Activated naive CD4-positive, alpha-beta T cell treated with anti-CD3 and anti-CD28 coated beads, Interleukin-2, amount 10 ng/mL, durations not matched to agents 7 days and 5 days (primary cell): ENCODE measurements around the gene DAAM2.
A peak's percentile ranks its signal among the peaks of the same experiment; 100 is the strongest.

Source experiments
- CTCF ChIA-PET: fragments of 350-600 bp; sonication (Branson Sonifier 250); formaldehyde crosslinking; loops from one replicate; lab custom pipeline; 2021; ENCODE audit warnings: antibody characterized with exemption; lab: Charles Lee
- DNase-seq: peaks from one replicate; pipeline ENCODE4 v3.0.0-alpha.2; 2020
- H3K27ac Mint-ChIP-seq: one replicate; pipeline ENCODE4 v1.8.0; 2021; ENCODE audit warnings: mild to moderate bottlenecking, moderate library complexity, mixed read lengths
- H3K27me3 Mint-ChIP-seq: one replicate; pipeline ENCODE4 v1.8.0; 2021; ENCODE audit warnings: mild to moderate bottlenecking, mixed read lengths
- H3K36me3 Mint-ChIP-seq: one replicate; pipeline ENCODE4 v1.8.0; 2021; ENCODE audit warnings: mixed read lengths
- H3K4me1 Mint-ChIP-seq: one replicate; pipeline ENCODE4 v1.8.0; 2021; ENCODE audit warnings: mixed read lengths
- H3K4me3 Mint-ChIP-seq: one replicate; pipeline ENCODE4 v1.8.0; 2021; ENCODE audit warnings: mild to moderate bottlenecking, moderate library complexity, mixed read lengths
- H3K9me3 Mint-ChIP-seq: one replicate; pipeline ENCODE4 v1.8.0; 2021; ENCODE audit warnings: mixed read lengths

Gene DAAM2

DNA sequence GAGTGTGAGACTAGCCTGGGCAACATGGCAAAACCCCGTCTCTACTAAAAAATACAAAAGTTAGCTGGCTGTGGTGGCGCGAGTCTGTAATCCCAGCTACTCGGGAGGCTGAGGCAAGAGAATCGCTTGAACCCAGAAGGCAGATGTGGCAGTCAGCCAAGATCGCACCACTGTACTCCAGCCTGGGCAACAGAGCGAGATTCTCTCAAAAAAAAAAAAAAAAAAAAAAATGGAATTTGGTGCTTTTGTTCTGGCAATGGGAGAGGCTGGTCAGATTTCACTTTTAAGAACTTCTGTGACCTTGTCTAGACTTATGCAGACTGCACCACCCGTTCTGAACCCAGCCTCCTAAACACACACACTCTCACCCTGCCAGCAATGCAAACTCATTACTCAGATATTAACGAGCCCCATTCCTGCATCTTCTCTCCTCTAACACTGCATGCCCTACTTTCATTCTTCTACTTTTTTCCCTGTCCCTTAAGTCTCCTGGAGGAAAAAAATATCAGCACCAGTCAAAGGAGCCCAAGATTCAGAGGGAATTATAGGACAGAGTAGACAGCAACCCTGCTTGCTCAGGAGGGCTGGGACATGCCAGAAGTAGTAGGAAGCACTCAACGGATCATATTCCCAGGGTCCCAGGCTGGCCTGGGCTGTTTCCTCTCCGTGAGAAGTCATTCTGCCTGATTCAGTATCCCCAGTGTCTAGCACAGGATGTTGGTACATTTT is 137.7 kb downstream of the DAAM2 start:
- Mint-ChIP-seq H3K36me3 (no peaks in the 10 kb centered on the region), H3K27me3 (peaks cover 19% of the 10 kb centered on the region), H3K4me3 (no peak overlapping the region), H3K4me1 (peaks cover 3% of the 10 kb centered on the region), H3K27ac (no peak overlapping the region), H3K9me3 (peaks cover 5% of the 10 kb centered on the region)
- CTCF ChIA-PET: no interaction called here
- no peak for DNase-seq

DNA sequence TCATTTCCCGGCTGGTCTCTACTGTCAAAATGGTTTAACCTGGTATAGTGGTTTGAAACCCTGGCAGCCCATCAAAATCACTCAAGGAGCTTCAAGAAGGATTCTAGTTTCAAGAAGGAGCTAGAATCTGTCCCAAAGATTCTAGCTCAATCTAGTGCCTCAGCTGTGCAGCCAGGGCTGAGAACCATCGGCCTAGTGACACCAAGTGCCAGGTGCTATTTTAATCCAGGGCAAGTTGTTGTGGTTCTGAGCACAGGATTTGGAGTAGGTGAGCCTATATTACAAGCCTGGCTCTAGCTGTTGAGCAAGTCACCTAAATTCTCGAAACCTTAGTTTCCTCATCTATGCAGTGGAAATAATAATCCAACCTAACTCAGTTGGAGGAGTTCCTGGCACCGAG is 138.4 kb downstream of the DAAM2 start:
- Mint-ChIP-seq H3K27ac (no peak overlapping the region), H3K4me1 (peaks cover 3% of the 10 kb centered on the region), H3K27me3 (peaks cover 19% of the 10 kb centered on the region), H3K4me3 (no peak overlapping the region), H3K9me3 (peaks cover 5% of the 10 kb centered on the region), H3K36me3 (no peaks in the 10 kb centered on the region)
- CTCF ChIA-PET: no interaction called here
- no peak for DNase-seq

DNA sequence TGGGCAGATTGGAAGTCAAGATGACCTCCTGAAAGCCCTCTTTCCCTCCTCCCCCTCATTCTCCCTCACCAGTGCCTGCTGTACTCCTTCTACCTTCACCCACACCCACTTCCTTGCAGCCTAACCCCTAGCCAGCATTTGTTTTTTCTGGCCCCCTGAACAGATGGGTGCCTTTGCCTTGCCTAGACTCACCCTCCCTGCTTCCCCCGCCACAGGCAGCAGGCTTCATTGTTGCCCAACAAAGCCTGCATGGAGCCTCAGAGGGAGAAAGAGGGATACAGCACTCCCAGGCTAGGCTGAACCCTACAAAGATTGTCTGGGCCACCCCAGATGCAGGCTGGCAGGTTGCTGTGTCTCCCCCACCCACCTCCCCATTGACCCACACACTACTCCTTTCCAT is 139.4 kb downstream of the DAAM2 start:
- CTCF ChIA-PET: interaction anchor here (0.6 to 0.8 kb wide), 2 partner anchors 19 to 340 kb away, joined by 3 read pairs; no protein-coding TSS in a partner anchor
- no peak overlapping the region for H3K4me3 Mint-ChIP-seq
- no peak overlapping the region for H3K27ac Mint-ChIP-seq
- H3K9me3 Mint-ChIP-seq: no peaks in the 10 kb centered on the region
- peaks cover 19% of the 10 kb centered on the region for H3K27me3 Mint-ChIP-seq
- no peak for DNase-seq
- H3K4me1 Mint-ChIP-seq: peaks cover 3% of the 10 kb centered on the region
- H3K36me3 Mint-ChIP-seq: no peaks in the 10 kb centered on the region

DNA sequence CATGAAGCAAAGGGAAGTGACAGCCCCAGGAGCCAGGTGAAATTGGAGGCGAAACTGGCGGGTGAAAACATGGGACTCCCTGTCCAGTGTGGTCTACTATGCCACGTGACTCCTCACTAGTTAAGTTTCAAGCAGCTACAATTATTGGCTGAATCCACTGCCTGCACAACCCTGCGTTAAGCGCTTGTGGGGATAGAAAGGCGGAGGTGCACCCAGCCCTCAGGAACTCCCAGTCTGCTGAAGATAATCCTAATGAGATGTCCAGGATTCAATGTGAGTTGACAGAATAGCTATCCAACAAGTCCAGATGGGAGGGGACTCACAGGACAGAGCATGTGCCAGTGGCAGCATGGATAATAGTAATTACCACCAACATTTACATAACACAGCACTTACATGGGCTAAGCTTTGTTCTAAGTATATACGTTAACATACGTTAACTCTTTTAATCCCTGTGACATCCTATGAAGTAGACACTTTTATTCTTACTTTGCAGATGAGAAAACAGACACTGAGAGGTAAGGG is 140.3 kb downstream of the DAAM2 start:
- Mint-ChIP-seq H3K36me3 (no peaks in the 10 kb centered on the region), H3K9me3 (no peaks in the 10 kb centered on the region), H3K27me3 (peaks cover 19% of the 10 kb centered on the region), H3K4me1 (peaks cover 3% of the 10 kb centered on the region), H3K27ac (no peak overlapping the region), H3K4me3 (no peak overlapping the region)
- DNase-seq: no peak
- CTCF ChIA-PET: interaction anchor here (0.8 kb wide), 1 partner anchor 18 kb away, joined by 3 read pairs; no protein-coding TSS in a partner anchor

DNA sequence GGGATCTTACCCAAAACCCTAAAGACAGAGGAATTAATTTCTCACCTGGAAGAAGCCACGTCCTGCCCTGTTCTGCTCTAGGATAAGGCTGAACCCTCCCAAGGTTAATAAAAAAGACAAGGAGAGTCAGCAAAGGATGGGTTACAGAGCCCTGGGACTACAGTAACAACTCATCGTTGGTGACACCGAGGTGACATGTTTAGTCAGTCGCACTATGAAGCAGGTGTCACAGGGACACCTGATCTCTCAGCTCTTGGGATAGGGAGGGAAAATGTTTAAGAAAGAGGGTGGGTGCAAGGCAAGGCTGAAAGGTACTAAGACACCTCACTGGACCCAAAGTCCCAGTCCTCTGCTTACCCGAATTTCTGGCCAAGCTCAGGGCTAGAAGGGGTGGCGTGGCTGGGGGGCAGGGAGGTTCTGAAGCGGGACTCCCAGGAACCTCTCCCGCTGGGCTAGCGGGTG is 141.5 kb downstream of the DAAM2 start:
- H3K4me3 Mint-ChIP-seq: peak overlapping the region; percentile 62
- no peak for DNase-seq
- CTCF ChIA-PET: no interaction called here
- H3K9me3 Mint-ChIP-seq: no peaks in the 10 kb centered on the region
- peaks cover 3% of the 10 kb centered on the region for H3K4me1 Mint-ChIP-seq
- no peak overlapping the region for H3K27ac Mint-ChIP-seq
- peaks cover 19% of the 10 kb centered on the region for H3K27me3 Mint-ChIP-seq
- no peaks in the 10 kb centered on the region for H3K36me3 Mint-ChIP-seq

DNA sequence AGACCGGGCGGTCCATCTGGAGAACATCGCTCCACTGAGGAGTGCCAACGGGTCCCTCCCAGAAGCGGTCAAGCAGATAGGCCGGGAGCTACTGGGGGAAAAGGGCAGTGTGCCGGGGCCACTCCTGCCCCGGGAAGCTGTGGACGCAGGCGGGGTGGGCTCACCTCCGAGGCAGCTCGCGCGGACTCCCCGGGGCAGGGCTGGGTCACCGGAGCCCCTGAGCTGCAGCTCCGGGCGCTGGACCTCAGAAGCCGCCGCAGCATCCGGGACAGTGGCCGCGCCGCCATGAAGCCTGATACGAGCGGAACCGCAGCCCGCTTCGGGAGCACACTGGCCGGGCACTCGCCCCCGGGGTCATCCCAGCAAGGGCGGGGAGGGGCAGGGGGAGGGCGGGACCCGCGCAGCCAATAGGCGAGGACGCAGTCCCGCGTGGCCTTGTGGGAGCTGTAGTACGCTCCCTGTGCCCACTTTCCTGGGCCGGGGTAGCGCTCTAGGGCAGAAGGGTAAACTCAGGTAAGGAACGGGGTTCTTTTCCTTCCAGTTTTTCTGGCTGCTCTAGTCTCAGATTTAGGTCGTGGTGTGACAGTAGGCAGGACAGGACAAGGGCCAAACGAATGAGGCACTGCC is 142.1 kb downstream of the DAAM2 start, which contains the start of gene MOCS1:
Gene MOCS1 (minus strand): TSS at position 332 of the 627 bp plus-strand sequence. CDS start 45 bp downstream, at position 287.
- Mint-ChIP-seq H3K36me3 (no peaks in the 10 kb centered on the region), H3K27me3 (peaks cover 19% of the 10 kb centered on the region), H3K27ac (no peak within 1 kb of the TSS), H3K4me3 (peak within 1 kb of the TSS; percentile 62), H3K4me1 (peaks cover 3% of the 10 kb centered on the region), H3K9me3 (no peaks in the 10 kb centered on the region)
- DNase-seq: peak; percentile 45
- CTCF ChIA-PET: no interaction called here

DNA sequence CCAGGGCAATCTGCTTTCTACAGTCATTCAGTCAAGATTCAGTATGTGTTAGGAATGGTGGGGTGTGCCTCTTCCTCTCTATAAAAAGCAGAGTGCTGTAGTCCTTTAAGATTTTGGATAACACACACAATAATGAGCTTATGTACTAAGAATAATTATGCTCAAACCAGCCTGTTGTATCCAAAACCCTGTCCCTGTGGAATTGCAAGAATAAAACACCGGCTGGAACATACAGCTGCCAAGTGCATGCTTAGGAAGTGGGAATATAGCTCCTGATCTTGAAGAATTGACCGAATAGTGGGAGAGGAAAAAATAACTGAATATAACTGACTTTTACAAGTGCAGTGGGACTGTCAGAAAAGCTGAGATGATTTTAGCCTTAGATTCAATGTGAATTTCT is 143.1 kb downstream of the DAAM2 start:
- peaks cover 3% of the 10 kb centered on the region for H3K4me1 Mint-ChIP-seq
- H3K36me3 Mint-ChIP-seq: no peaks in the 10 kb centered on the region
- H3K9me3 Mint-ChIP-seq: no peaks in the 10 kb centered on the region
- no peak overlapping the region for H3K27ac Mint-ChIP-seq
- CTCF ChIA-PET: no interaction called here
- H3K27me3 Mint-ChIP-seq: peaks cover 19% of the 10 kb centered on the region
- no peak overlapping the region for H3K4me3 Mint-ChIP-seq
- no peak for DNase-seq

DNA sequence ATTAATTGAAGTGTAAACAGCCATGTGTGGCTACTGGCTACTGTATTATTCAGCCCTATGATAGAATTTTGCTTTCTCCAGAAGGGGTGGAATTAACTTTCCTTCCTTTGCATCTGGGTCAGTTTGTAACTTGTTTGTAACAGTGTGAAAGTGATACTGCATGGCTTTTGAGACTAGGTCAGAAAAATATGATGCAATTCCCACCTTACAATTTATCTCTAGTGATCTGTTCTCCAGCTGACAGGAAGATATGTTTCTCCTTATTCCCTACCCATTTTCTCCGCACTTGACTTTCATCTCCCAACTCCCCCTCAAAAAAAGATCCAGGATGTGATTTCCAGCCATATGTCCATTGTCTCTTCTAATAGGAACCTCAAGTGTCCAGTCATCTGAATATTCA is 144.7 kb downstream of the DAAM2 start:
- no peaks in the 10 kb centered on the region for H3K36me3 Mint-ChIP-seq
- H3K9me3 Mint-ChIP-seq: no peaks in the 10 kb centered on the region
- no peak overlapping the region for H3K4me3 Mint-ChIP-seq
- H3K27ac Mint-ChIP-seq: no peak overlapping the region
- CTCF ChIA-PET: no interaction called here
- H3K4me1 Mint-ChIP-seq: peaks cover 3% of the 10 kb centered on the region
- H3K27me3 Mint-ChIP-seq: peaks cover 19% of the 10 kb centered on the region
- no peak for DNase-seq

DNA sequence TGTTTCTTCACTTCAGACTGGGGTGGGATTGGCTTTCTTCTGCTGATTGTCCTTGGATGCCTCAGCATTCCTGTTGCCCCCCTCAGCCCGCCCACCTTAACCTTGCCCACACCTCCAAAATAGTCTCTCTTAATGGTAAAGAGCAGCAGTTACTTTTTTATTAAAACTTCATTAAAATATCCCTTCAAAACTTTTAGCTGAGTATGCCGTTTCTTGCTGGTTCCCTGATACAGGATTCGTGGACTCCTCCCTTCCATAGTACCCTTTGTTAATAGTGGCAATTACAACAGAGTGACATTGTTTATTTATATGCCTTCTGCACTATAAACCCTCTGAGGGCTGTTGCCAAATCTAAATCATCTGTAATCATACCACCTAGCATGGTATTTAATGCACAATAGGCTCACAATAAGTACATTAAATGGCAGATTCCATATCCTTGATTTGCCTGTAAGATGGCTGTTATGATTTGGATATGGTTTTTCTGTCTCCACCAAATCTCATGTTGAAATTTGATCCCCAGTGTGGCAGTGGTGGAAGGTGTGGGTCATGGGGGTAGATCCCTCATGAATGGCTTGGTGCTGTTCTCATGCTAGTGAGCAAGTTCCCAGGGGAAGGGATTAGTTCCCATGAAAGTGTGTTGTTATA is 145.6 kb downstream of the DAAM2 start:
- Mint-ChIP-seq H3K9me3 (no peaks in the 10 kb centered on the region), H3K4me3 (no peak overlapping the region), H3K27me3 (peaks cover 17% of the 10 kb centered on the region)

DNA sequence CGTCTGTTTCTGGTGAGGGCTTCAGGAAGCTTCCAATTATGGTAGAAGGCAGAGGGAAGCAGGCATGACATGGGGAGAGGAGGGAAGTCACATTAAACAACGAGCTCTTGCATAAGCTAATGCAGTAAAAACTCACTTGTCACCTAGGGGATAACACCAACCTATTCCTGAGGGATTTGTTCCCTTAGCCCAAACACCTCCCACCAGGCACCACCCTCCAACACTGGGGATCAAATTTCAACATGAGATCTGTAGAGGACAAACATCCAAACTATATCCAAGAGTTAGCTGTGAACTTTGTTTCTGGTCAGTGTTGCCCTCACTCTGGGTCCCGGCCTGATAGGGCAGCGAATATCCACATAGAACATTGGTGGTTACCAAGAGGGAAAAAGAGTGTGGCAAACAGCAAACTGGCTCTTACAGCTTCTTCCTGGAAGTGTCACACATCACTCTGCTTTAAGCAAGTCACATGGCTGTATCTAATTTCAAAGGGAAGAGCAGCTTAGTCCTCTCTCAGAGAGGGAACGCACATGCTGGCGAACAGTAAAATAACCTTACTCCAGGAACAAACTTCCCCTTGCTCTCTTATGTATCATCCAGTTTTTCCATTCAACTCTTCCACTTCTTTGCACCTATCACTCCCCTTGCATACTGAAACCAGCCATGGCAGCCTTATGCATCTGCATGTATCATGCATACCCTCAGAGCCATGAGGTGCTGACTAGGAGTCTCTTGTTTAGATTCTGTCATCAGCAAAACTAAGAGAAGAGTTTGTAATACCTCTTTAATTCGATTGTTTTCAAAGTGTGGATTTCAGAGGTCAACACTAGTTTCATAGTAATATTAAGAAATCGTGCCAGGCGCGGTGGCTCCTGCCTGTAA is 146.8 kb downstream of the DAAM2 start:
- Mint-ChIP-seq H3K4me1 (no peaks in the 10 kb centered on the region), H3K4me3 (no peak overlapping the region), H3K9me3 (no peaks in the 10 kb centered on the region), H3K27ac (no peak overlapping the region), H3K27me3 (peaks cover 5% of the 10 kb centered on the region), H3K36me3 (no peaks in the 10 kb centered on the region)
- no peak for DNase-seq
- CTCF ChIA-PET: no interaction called here

More for the DNA sequence above, 145.6 kb downstream of the DAAM2 start:
- Mint-ChIP-seq H3K36me3 (no peaks in the 10 kb centered on the region), H3K4me1 (peaks cover 3% of the 10 kb centered on the region), H3K27ac (no peak overlapping the region)
- CTCF ChIA-PET: no interaction called here
- DNase-seq: no peak

DNA sequence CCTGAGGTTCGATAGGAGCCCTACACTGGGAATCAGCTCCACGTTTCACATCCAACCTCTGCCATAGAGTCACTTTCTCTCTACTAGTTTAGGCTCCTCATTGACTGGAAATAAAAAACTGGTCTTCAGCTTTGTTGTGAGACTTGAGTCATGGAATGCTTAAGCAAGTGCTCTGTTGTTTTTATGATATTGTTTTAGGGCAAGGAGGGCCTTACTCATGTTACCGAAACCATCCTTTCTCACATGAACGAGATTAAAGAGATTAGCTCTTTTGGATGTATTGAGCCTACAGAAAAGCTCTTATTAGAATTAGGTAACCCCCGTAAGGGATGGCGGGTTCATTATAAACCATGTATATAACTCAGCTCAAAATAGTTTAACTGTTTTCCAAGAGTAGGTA is 149.0 kb downstream of the DAAM2 start:
- no peak overlapping the region for H3K27ac Mint-ChIP-seq
- H3K36me3 Mint-ChIP-seq: no peaks in the 10 kb centered on the region
- no peak overlapping the region for H3K4me3 Mint-ChIP-seq
- H3K9me3 Mint-ChIP-seq: no peaks in the 10 kb centered on the region
- H3K27me3 Mint-ChIP-seq: no peaks in the 10 kb centered on the region
- H3K4me1 Mint-ChIP-seq: no peaks in the 10 kb centered on the region
- CTCF ChIA-PET: interaction anchor here (0.7 kb wide), 1 partner anchor 130 kb away, joined by 3 read pairs; no protein-coding TSS in a partner anchor
- DNase-seq: no peak

DNA sequence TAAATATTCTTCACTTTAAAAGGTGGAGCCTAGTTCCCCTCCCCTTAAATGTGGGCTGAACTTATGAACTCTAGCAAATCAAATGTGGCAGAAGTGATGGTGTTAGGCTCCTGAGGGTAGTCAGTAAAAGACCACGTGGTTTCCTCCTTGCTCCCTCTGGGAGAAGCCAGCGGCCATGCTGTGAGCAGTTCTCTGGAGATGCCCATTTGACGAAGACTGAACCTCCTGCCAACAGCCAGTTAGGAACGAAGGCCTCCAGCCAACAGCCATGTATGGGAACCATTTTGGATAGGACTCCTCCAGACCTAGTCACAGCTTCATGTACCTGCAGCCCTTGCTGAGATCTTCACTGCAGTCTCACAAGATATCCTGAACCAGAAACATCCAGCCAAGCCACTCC is 149.6 kb downstream of the DAAM2 start:
- Mint-ChIP-seq H3K9me3 (no peaks in the 10 kb centered on the region), H3K36me3 (no peaks in the 10 kb centered on the region), H3K27ac (no peak overlapping the region), H3K4me1 (no peaks in the 10 kb centered on the region), H3K4me3 (no peak overlapping the region), H3K27me3 (no peaks in the 10 kb centered on the region)
- DNase-seq: no peak
- CTCF ChIA-PET: no interaction called here

DNA sequence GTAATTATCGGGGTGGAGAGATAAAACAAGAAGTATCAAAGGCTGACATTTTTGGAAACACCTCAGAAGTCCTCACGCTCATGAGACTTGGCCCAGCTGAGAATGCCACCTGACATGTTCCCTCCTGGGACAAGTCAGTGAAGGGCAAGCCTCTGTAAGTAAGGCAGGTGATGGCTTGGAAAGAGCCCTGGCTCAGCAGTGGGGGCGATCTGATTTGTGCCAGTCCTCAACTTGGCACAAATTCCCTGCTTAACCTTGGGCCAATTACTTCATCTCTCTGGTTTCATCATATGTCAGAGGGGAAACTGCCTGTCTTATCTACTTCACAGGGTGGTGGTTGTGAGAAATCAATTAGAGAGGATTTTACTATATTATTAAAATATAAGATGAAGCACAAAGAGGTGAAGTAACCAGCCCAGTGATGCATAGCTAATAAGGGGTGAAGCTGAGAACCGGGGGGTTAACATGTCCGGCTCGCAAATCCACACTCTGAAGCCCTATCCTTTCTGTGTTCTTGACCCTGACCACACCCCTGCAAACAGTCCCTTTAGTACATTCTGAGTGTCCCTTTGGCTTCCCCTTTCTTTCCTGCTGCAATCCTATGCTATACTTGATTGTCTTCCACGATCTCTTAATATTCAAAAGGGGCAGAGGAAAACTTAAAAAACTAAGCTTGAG is 150.9 kb downstream of the DAAM2 start:
- no peak overlapping the region for H3K4me3 Mint-ChIP-seq

More for the DNA sequence above, 150.9 kb downstream of the DAAM2 start:
- Mint-ChIP-seq H3K36me3 (no peaks in the 10 kb centered on the region), H3K27me3 (no peaks in the 10 kb centered on the region), H3K9me3 (no peaks in the 10 kb centered on the region), H3K27ac (no peak overlapping the region), H3K4me1 (no peaks in the 10 kb centered on the region)
- DNase-seq: no peak
- CTCF ChIA-PET: no interaction called here
